Mucosa of descending colon (tissue), 3 donors: Measurements from ENCODE around the gene FBXW10. TPM values are rescaled to one million over a fixed set of nuclear protein-coding genes. Genes with fewer than 3 reads are reported as not detected.
"Not testable (repeated sequence)": the region's sequence is repeated elsewhere in the genome, so short reads cannot be mapped to it uniquely, and the experiment has no call there.

Experiments
- ATAC-seq: fragments of 200-7000 bp; cut with Tn5 transposase; one replicate; pipeline ENCODE4 v1.9.1; 2020; ENCODE audit warnings: mild to moderate bottlenecking, moderate library complexity
- DNase-seq, 3 donors: peaks; one replicate each; pipeline ENCODE4 v3.0.0-alpha.2; 2020
- H3K36me3 ChIP-seq: fragments of 200-600 bp; one replicate; pipeline ENCODE4 v1.8.0; 2021; ENCODE audit warnings: low read depth, mild to moderate bottlenecking
- H3K4me1 ChIP-seq: fragments of 200-600 bp; one replicate; pipeline ENCODE4 v1.8.0; 2021; ENCODE audit warnings: low read depth, mild to moderate bottlenecking
- H3K4me3 ChIP-seq: fragments of 200-600 bp; one replicate; pipeline ENCODE4 v1.8.0; 2021; ENCODE audit warnings: mild to moderate bottlenecking
- H3K9me3 ChIP-seq: fragments of 200-600 bp; one replicate; pipeline ENCODE4 v1.8.0; 2021; ENCODE audit warnings: mild to moderate bottlenecking
- CTCF ChIP-seq: fragments of 200-600 bp; IDR thresholded peaks from one replicate; pipeline ENCODE4 v1.8.0; 2022; ENCODE audit warnings: antibody characterized with exemption, mild to moderate bottlenecking
- intact Hi-C, 2 donors: fragments of 100-400 bp; cut with DNase I in 1 of 2; cut with micrococcal nuclease in 1 of 2; formaldehyde crosslinking; loops; one replicate each; pipeline versions ENCODE4 v1.11.0 to v1.11.1; 2022; cut with DNase I, micrococcal nuclease
- total RNA-seq, 3 donors: library from RNA; stranded (reverse); fragmentation: NEBNext Ultra II Directional in 2 of 3; extraction: Animal tissue kit (Norgen Biotek cat#: 25700) in 2 of 3; gene quantifications; one replicate each; pipeline versions ENCODE4 v1.2.1 to v1.2.4, GENCODE V29; 2021 to 2023
- donor health status: DM: no; HTN: no; CAD: no; lungs with moderate emphysema.
- donor health status: DM: no; HTN: no; CAD: no.
- donor health status: DM: no; HTN: yes; CAD: no.

Gene FBXW10
- total RNA-seq, 3 donors from 2014 or later, result not detected

- H3K9me3 ChIP-seq, H3K4me3 ChIP-seq, ATAC-seq, H3K36me3 ChIP-seq, intact Hi-C loops, DNase-seq, H3K4me1 ChIP-seq: not testable (repeated sequence)
Measured at GRCh38 chr17:18770572-18770971, 26.7 kb downstream of the FBXW10 start.

GRCh38 chr17:18771066-18771465 lies 27.2 kb downstream of the FBXW10 start:
- H3K9me3 ChIP-seq, H3K4me1 ChIP-seq, ATAC-seq, H3K36me3 ChIP-seq, intact Hi-C loops, H3K4me3 ChIP-seq, DNase-seq: not testable (repeated sequence)

GRCh38 chr17:18772471-18772870 lies 28.6 kb downstream of the FBXW10 start:
- H3K36me3 ChIP-seq, result no peaks in the 10 kb centered on the region
- no peaks in the 10 kb centered on the region for H3K4me1 ChIP-seq
- no peak for ATAC-seq
- DNase-seq, result no peak
- no peak overlapping the region for H3K4me3 ChIP-seq
- TF ChIP-seq CTCF, result no peak
- intact Hi-C loops, result no loop called here
- no peaks in the 10 kb centered on the region for H3K9me3 ChIP-seq

- H3K9me3 ChIP-seq, intact Hi-C loops, H3K4me1 ChIP-seq, H3K36me3 ChIP-seq: not testable (repeated sequence)
- peak; percentile 98 to 99 (median 99) for DNase-seq
- H3K4me3 ChIP-seq, result peak within 1 kb of the TSS; percentile 44
- ATAC-seq, result peak; percentile 99
Measured at GRCh38 chr17:18780991-18781718, 37.3 kb downstream of the FBXW10 start, which contains the start of gene TVP23B. Gene TVP23B, plus strand, starts transcription at chr17:18781183. Its CDS starts 111 bp downstream, at chr17:18781294.

GRCh38 chr17:18781805-18782204 lies 38.0 kb downstream of the FBXW10 start:
- DNase-seq, H3K4me3 ChIP-seq, H3K36me3 ChIP-seq, H3K9me3 ChIP-seq, intact Hi-C loops, H3K4me1 ChIP-seq: not testable (repeated sequence)
- peak; percentile 5 for ATAC-seq

GRCh38 chr17:18785933-18786332 lies 42.1 kb downstream of the FBXW10 start:
- H3K4me1 ChIP-seq, H3K9me3 ChIP-seq, ATAC-seq, H3K4me3 ChIP-seq, H3K36me3 ChIP-seq, intact Hi-C loops, DNase-seq: not testable (repeated sequence)

GRCh38 chr17:18786890-18787289 lies 43.0 kb downstream of the FBXW10 start:
- H3K4me1 ChIP-seq, intact Hi-C loops, H3K9me3 ChIP-seq, H3K36me3 ChIP-seq, H3K4me3 ChIP-seq: not testable (repeated sequence)
- ATAC-seq (peak; percentile 72), DNase-seq (peak in 1 of 3 donors; percentile 33)

GRCh38 chr17:18791402-18791801 lies 47.5 kb downstream of the FBXW10 start:
- ATAC-seq, result peak; percentile 51
- DNase-seq, H3K4me3 ChIP-seq, H3K36me3 ChIP-seq, H3K4me1 ChIP-seq, H3K9me3 ChIP-seq, intact Hi-C loops: not testable (repeated sequence)

GRCh38 chr17:18794841-18795240 lies 51.0 kb downstream of the FBXW10 start:
- H3K4me3 ChIP-seq, DNase-seq, ATAC-seq, H3K36me3 ChIP-seq, H3K4me1 ChIP-seq, H3K9me3 ChIP-seq, intact Hi-C loops: not testable (repeated sequence)

- H3K36me3 ChIP-seq, DNase-seq, H3K4me1 ChIP-seq, H3K9me3 ChIP-seq, H3K4me3 ChIP-seq, intact Hi-C loops, ATAC-seq: not testable (repeated sequence)
Measured at GRCh38 chr17:18796887-18797286, 53.0 kb downstream of the FBXW10 start.

- H3K9me3 ChIP-seq, intact Hi-C loops, H3K4me3 ChIP-seq, DNase-seq, H3K4me1 ChIP-seq, H3K36me3 ChIP-seq: not testable (repeated sequence)
- ATAC-seq, result peak; percentile 96
Measured at GRCh38 chr17:18803458-18804245, 59.8 kb downstream of the FBXW10 start.

- ATAC-seq, intact Hi-C loops, H3K4me3 ChIP-seq, H3K36me3 ChIP-seq, DNase-seq, H3K4me1 ChIP-seq, H3K9me3 ChIP-seq: not testable (repeated sequence)
Measured at GRCh38 chr17:18815924-18816323, 72.1 kb downstream of the FBXW10 start.
